Trophoblast cell (in vitro differentiated cells and primary cell): ENCODE data around the gene SUCLG2.

Source experiments
- DNase-seq, 2 donors: peaks; one replicate each; pipeline ENCODE4 v3.0.0-alpha.2; 2016
- H2AFZ ChIP-seq: 2 replicates; pipeline ENCODE4 v1.6.1; 2013; ENCODE audit warnings: low read length, moderate library complexity, mild to moderate bottlenecking; ENCODE audit not compliant: insufficient read depth, poor library complexity
- H2AK5ac ChIP-seq: 2 replicates; pipeline ENCODE4 v1.6.1; 2013; ENCODE audit warnings: mild to moderate bottlenecking, low read length
- H2BK120ac ChIP-seq: 2 replicates; pipeline ENCODE4 v1.6.1; 2013; ENCODE audit warnings: low read length, mild to moderate bottlenecking, moderate library complexity; ENCODE audit not compliant: insufficient read depth, poor library complexity
- H2BK12ac ChIP-seq: 2 replicates; pipeline ENCODE4 v1.6.1; 2013; ENCODE audit warnings: mild to moderate bottlenecking, low read length, moderate library complexity
- H2BK5ac ChIP-seq: 2 replicates; pipeline ENCODE4 v1.6.1; 2013; ENCODE audit warnings: low read length, low read depth, moderate library complexity, mild to moderate bottlenecking; ENCODE audit not compliant: poor library complexity
- H3K14ac ChIP-seq: 2 replicates; pipeline ENCODE4 v1.6.1; 2013; ENCODE audit warnings: mild to moderate bottlenecking, low read length
- H3K18ac ChIP-seq: 2 replicates; pipeline ENCODE4 v1.6.1; 2013; ENCODE audit warnings: mild to moderate bottlenecking, low read length
- H3K23ac ChIP-seq: 2 replicates; pipeline ENCODE4 v1.6.1; 2013; ENCODE audit warnings: low read length
- H3K27ac ChIP-seq: 2 replicates; pipeline ENCODE4 v1.5.1; 2013; ENCODE audit warnings: low read depth, mild to moderate bottlenecking, inconsistent platforms, low read length, moderate library complexity
- H3K27me3 ChIP-seq: 2 replicates; pipeline ENCODE4 v1.6.1; 2013; ENCODE audit warnings: inconsistent platforms, mild to moderate bottlenecking, low read length, moderate library complexity; ENCODE audit not compliant: insufficient read depth
- H3K36me3 ChIP-seq, 2 experiments: 1 replicate in 1 of 2; 2 replicates in 1 of 2; pipeline ENCODE4 v1.6.1; 2013; ENCODE audit warnings: low read length in 2 of 2, mild to moderate bottlenecking in 2 of 2, moderate library complexity in 1 of 2; ENCODE audit not compliant: insufficient read depth in 2 of 2, control insufficient read depth in 1 of 2
- H3K4ac ChIP-seq: 2 replicates; pipeline ENCODE4 v1.6.1; 2013; ENCODE audit warnings: low read depth, mild to moderate bottlenecking, low read length, moderate library complexity
- H3K4me1 ChIP-seq, 2 experiments: 1 replicate in 1 of 2; 2 replicates in 1 of 2; pipeline ENCODE4 v1.6.1; 2013; ENCODE audit warnings: low read length in 2 of 2, mild to moderate bottlenecking in 2 of 2, moderate library complexity in 1 of 2; ENCODE audit not compliant: insufficient read depth in 2 of 2, control insufficient read depth in 1 of 2
- H3K4me2 ChIP-seq: 2 replicates; pipeline ENCODE4 v1.6.1; 2013; ENCODE audit warnings: inconsistent platforms, mild to moderate bottlenecking, low read length, moderate library complexity
- H3K4me3 ChIP-seq: 2 replicates; pipeline ENCODE4 v1.5.1; 2013; ENCODE audit warnings: mild to moderate bottlenecking, low read depth, low read length, inconsistent platforms
- H3K79me1 ChIP-seq: one replicate; pipeline ENCODE4 v1.6.1; 2013; ENCODE audit warnings: low read length
- H3K79me2 ChIP-seq: 2 replicates; pipeline ENCODE4 v1.6.1; 2013; ENCODE audit warnings: low read length, mild to moderate bottlenecking; ENCODE audit not compliant: control insufficient read depth, insufficient read depth, poor library complexity
- H3K9ac ChIP-seq: 2 replicates; pipeline ENCODE4 v1.6.1; 2013; ENCODE audit warnings: mild to moderate bottlenecking, low read length
- H3K9me3 ChIP-seq: 2 replicates; pipeline ENCODE4 v1.6.1; 2013; ENCODE audit warnings: low read depth, mild to moderate bottlenecking, control low read depth, inconsistent platforms, low read length; ENCODE audit not compliant: insufficient read depth
- H4K12ac ChIP-seq: 2 replicates; pipeline ENCODE4 v1.6.1; 2013; ENCODE audit warnings: low read depth, mild to moderate bottlenecking, low read length, moderate library complexity
- H4K8ac ChIP-seq: 2 replicates; pipeline ENCODE4 v1.6.1; 2013; ENCODE audit warnings: low read depth, mild to moderate bottlenecking, low read length, moderate library complexity
- H4K91ac ChIP-seq: one replicate; pipeline ENCODE4 v1.6.1; 2013; ENCODE audit warnings: low read depth, mild to moderate bottlenecking, low read length, moderate library complexity
- WGBS: extraction: QIAGEN DNeasy Blood & Tissue Kit; methylation state at CpG from one replicate; pipeline ENCODE4 v1.1.7; 2013; ENCODE audit warnings: missing lambda C conversion rate; ENCODE audit not compliant: insufficient read length, insufficient coverage; ENCODE audit errors: extremely low coverage; 5-methylcytosine and 5-hydroxymethylcytosine counted together

Gene SUCLG2

GRCh38 chr3:67416703-67417102 lies 237.7 kb downstream of the SUCLG2 start:
- no peak overlapping the region for H4K12ac ChIP-seq
- H3K27ac ChIP-seq, result no peak overlapping the region
- no peaks in the 10 kb centered on the region for H3K36me3 ChIP-seq
- no peaks in the 10 kb centered on the region for H3K27me3 ChIP-seq
- H2BK5ac ChIP-seq, result no peak overlapping the region
- H3K18ac ChIP-seq, result no peak overlapping the region
- DNase-seq, result no peak
- no peaks in the 10 kb centered on the region for H3K4me1 ChIP-seq
- no peaks in the 10 kb centered on the region for H3K79me1 ChIP-seq
- no peak overlapping the region for H4K91ac ChIP-seq
- no peak overlapping the region for H3K23ac ChIP-seq
- no peak overlapping the region for H3K4ac ChIP-seq
- no CpG with 5 or more reads among the region's 1 CpG for WGBS
- no peaks in the 10 kb centered on the region for H3K9me3 ChIP-seq
- no peak overlapping the region for H2AK5ac ChIP-seq
- H4K8ac ChIP-seq, result no peak overlapping the region
- H3K14ac ChIP-seq, result no peak overlapping the region
- H3K4me3 ChIP-seq, result no peak overlapping the region
- no peak overlapping the region for H3K4me2 ChIP-seq
- H3K9ac ChIP-seq, result no peak overlapping the region
- H2BK120ac ChIP-seq, result no peak overlapping the region
- no peak overlapping the region for H2AFZ ChIP-seq
- H3K79me2 ChIP-seq, result no peaks in the 10 kb centered on the region
- H2BK12ac ChIP-seq, result no peak overlapping the region

- no peak overlapping the region for H4K8ac ChIP-seq
- no CpG with 5 or more reads among the region's 1 CpG for WGBS
- no peaks in the 10 kb centered on the region for H3K79me1 ChIP-seq
- H2BK120ac ChIP-seq, result no peak overlapping the region
- H3K14ac ChIP-seq, result no peak overlapping the region
- H2BK12ac ChIP-seq, result no peak overlapping the region
- DNase-seq, result no peak
- H3K27ac ChIP-seq, result no peak overlapping the region
- no peak overlapping the region for H3K4ac ChIP-seq
- no peaks in the 10 kb centered on the region for H3K9me3 ChIP-seq
- no peak overlapping the region for H3K23ac ChIP-seq
- no peaks in the 10 kb centered on the region for H3K36me3 ChIP-seq
- H2AK5ac ChIP-seq, result no peak overlapping the region
- no peaks in the 10 kb centered on the region for H3K79me2 ChIP-seq
- H3K4me1 ChIP-seq, result no peaks in the 10 kb centered on the region
- H4K91ac ChIP-seq, result no peak overlapping the region
- H3K18ac ChIP-seq, result no peak overlapping the region
- H3K4me3 ChIP-seq, result no peak overlapping the region
- H4K12ac ChIP-seq, result no peak overlapping the region
- no peak overlapping the region for H2AFZ ChIP-seq
- H3K27me3 ChIP-seq, result no peaks in the 10 kb centered on the region
- H3K9ac ChIP-seq, result no peak overlapping the region
- H2BK5ac ChIP-seq, result no peak overlapping the region
- no peak overlapping the region for H3K4me2 ChIP-seq
Observed at GRCh38 chr3:67415511-67415910, 238.9 kb downstream of the SUCLG2 start.

- H4K8ac ChIP-seq, result no peak overlapping the region
- no peak overlapping the region for H4K12ac ChIP-seq
- no peak overlapping the region for H3K4me3 ChIP-seq
- no peak overlapping the region for H3K14ac ChIP-seq
- H2BK12ac ChIP-seq, result no peak overlapping the region
- no peaks in the 10 kb centered on the region for H3K36me3 ChIP-seq
- H4K91ac ChIP-seq, result no peak overlapping the region
- no peak overlapping the region for H3K4ac ChIP-seq
- H2BK120ac ChIP-seq, result no peak overlapping the region
- no peak for DNase-seq
- H2AFZ ChIP-seq, result no peak overlapping the region
- no peak overlapping the region for H3K23ac ChIP-seq
- no peaks in the 10 kb centered on the region for H3K9me3 ChIP-seq
- H3K27me3 ChIP-seq, result no peaks in the 10 kb centered on the region
- no peak overlapping the region for H3K9ac ChIP-seq
- H3K27ac ChIP-seq, result no peak overlapping the region
- H3K18ac ChIP-seq, result no peak overlapping the region
- no peak overlapping the region for H2AK5ac ChIP-seq
- WGBS, result no CpG with 5 or more reads among the region's 5 CpGs
- H3K79me1 ChIP-seq, result no peaks in the 10 kb centered on the region
- no peaks in the 10 kb centered on the region for H3K79me2 ChIP-seq
- no peak overlapping the region for H3K4me2 ChIP-seq
- H2BK5ac ChIP-seq, result no peak overlapping the region
- no peaks in the 10 kb centered on the region for H3K4me1 ChIP-seq
Observed at GRCh38 chr3:67414740-67415139, 239.7 kb downstream of the SUCLG2 start.

DNA sequence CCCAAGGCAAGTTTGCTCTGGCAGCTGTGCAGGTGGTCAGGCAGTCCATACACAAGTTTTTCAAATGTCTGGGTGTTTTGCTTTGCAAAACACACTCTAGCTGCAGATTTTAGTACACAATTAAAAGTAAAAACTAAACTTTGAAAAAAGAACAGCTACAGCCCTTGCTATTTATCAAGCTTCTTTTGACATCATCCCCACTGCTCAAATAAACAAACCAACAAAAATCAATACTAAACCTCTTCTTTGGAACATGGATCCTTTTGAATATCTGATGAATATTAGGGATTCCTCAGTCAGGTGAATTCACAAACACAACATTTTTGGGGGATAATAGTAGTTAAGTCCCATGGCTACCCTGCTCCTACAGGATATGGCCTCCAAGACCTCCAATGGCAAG lies 249.2 kb downstream of the SUCLG2 start:
- Histone ChIP-seq H3K27me3 (no peaks in the 10 kb centered on the region), H3K79me1 (no peaks in the 10 kb centered on the region), H3K4me3 (no peak overlapping the region), H3K4me2 (no peak overlapping the region), H3K79me2 (no peaks in the 10 kb centered on the region), H4K91ac (no peak overlapping the region), H3K9ac (no peak overlapping the region), H2BK12ac (no peak overlapping the region), H2BK120ac (no peak overlapping the region), H3K23ac (no peak overlapping the region), H3K27ac (no peak overlapping the region), H2BK5ac (no peak overlapping the region), H3K9me3 (no peaks in the 10 kb centered on the region), H3K14ac (no peak overlapping the region), H4K8ac (no peak overlapping the region), H2AK5ac (no peak overlapping the region), H4K12ac (no peak overlapping the region), H2AFZ (no peak overlapping the region), H3K4ac (no peak overlapping the region), H3K36me3 (no peaks in the 10 kb centered on the region), H3K4me1 (no peaks in the 10 kb centered on the region), H3K18ac (no peak overlapping the region)
- DNase-seq, result no peak

DNA sequence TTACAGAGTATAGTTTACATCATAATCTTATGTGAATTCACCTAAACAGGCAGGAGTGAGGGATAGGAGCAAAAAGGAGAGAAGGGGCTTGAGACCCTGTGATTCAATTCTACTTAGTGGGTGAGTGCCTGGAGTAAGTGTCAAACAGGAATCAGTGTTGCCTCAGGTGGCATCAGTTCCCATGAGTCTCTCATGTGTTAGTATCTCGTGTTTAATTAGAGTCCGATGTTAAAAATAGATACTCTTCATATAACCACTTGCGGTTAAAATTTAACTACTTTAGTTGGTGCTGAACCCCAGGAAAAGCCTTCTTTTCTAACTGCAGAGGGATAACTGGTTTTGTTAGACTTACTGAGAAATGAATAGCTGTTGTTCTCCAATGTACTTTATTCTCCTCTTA lies 251.5 kb downstream of the SUCLG2 start:
- no peak overlapping the region for H4K91ac ChIP-seq
- no peak overlapping the region for H2BK120ac ChIP-seq
- WGBS, result no CpG with 5 or more reads among the region's 3 CpGs

More for the DNA sequence above, 251.5 kb downstream of the SUCLG2 start:
- no peak overlapping the region for H3K4me3 ChIP-seq
- no peak overlapping the region for H3K14ac ChIP-seq
- no peaks in the 10 kb centered on the region for H3K79me1 ChIP-seq
- no peak overlapping the region for H4K12ac ChIP-seq
- no peak overlapping the region for H3K9ac ChIP-seq
- no peak overlapping the region for H3K23ac ChIP-seq
- H3K4ac ChIP-seq, result no peak overlapping the region
- H3K4me2 ChIP-seq, result no peak overlapping the region
- no peak overlapping the region for H3K27ac ChIP-seq
- H3K4me1 ChIP-seq, result no peaks in the 10 kb centered on the region
- no peak overlapping the region for H3K18ac ChIP-seq
- no peak overlapping the region for H2AFZ ChIP-seq
- no peak overlapping the region for H2BK12ac ChIP-seq
- no peak overlapping the region for H2BK5ac ChIP-seq
- no peak overlapping the region for H4K8ac ChIP-seq
- H3K79me2 ChIP-seq, result no peaks in the 10 kb centered on the region
- no peaks in the 10 kb centered on the region for H3K9me3 ChIP-seq
- DNase-seq, result no peak
- no peaks in the 10 kb centered on the region for H3K36me3 ChIP-seq
- H3K27me3 ChIP-seq, result no peaks in the 10 kb centered on the region
- no peak overlapping the region for H2AK5ac ChIP-seq
